Neural cell (in vitro differentiated cells): ENCODE data around the gene DPP6.

Experiments
- EP300 ChIP-seq: fragments of 450-650 bp; conservative IDR thresholded peaks from 2 replicates; pipeline ENCODE4 v1.6.1; 2014; ENCODE audit warnings: antibody characterized with exemption, mild to moderate bottlenecking, moderate library complexity; ENCODE audit not compliant: poor library complexity, severe bottlenecking
- EZH2 ChIP-seq: fragments of 200-600, 300-800 bp; shearing (Covaris generic), sonication (generic); IDR thresholded peaks from 2 replicates; pipeline ENCODE4 v1.6.1; 2014; ENCODE audit warnings: antibody characterized with exemption, low read length, borderline replicate concordance, mild to moderate bottlenecking; ENCODE audit not compliant: insufficient read depth, poor library complexity, severe bottlenecking
- POLR2AphosphoS5 ChIP-seq: IDR thresholded peaks from 2 replicates; pipeline ENCODE4 v1.6.1; 2012
- SMC3 ChIP-seq: fragments of 450-650 bp; conservative IDR thresholded peaks from 2 replicates; pipeline ENCODE4 v1.6.1; 2014; ENCODE audit warnings: antibody characterized with exemption, mild to moderate bottlenecking, moderate library complexity; ENCODE audit not compliant: poor library complexity
- TAF1 ChIP-seq: IDR thresholded peaks from 2 replicates; pipeline ENCODE4 v1.6.1; 2012; ENCODE audit warnings: low read depth
- TF ChIP-seq, protein P1 (sequence below): fragments of 450-650 bp; IDR thresholded peaks from 2 replicates; pipeline ENCODE4 v1.5.1; 2014; ENCODE audit warnings: antibody characterized with exemption, mild to moderate bottlenecking, moderate library complexity; ENCODE audit not compliant: poor library complexity, severe bottlenecking

DNA sequence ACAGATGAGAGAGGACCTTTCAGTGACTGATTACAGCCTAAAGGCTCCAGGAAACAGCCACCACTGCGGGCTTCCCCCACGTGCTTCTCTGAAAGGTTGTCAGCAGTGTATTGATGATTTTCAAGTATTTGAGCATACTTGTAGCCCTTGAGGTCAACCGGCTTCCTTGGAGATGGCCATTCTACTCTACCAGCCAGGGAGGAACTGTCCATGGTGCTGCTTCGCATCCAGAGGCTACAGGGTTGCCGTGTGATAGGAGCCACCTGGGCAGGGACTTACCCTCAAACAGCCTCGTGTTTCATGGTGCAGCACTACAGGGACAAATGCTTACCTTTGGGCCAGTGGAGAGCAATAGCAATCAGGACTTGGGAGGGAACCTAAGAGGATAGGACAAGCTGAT lies 179.5 kb downstream of the DPP6 start:
- TF ChIP-seq, protein P1, sequence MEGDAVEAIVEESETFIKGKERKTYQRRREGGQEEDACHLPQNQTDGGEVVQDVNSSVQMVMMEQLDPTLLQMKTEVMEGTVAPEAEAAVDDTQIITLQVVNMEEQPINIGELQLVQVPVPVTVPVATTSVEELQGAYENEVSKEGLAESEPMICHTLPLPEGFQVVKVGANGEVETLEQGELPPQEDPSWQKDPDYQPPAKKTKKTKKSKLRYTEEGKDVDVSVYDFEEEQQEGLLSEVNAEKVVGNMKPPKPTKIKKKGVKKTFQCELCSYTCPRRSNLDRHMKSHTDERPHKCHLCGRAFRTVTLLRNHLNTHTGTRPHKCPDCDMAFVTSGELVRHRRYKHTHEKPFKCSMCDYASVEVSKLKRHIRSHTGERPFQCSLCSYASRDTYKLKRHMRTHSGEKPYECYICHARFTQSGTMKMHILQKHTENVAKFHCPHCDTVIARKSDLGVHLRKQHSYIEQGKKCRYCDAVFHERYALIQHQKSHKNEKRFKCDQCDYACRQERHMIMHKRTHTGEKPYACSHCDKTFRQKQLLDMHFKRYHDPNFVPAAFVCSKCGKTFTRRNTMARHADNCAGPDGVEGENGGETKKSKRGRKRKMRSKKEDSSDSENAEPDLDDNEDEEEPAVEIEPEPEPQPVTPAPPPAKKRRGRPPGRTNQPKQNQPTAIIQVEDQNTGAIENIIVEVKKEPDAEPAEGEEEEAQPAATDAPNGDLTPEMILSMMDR, result no peak
- TF ChIP-seq POLR2AphosphoS5, result no peak
- no peak for TF ChIP-seq TAF1
- no peak for TF ChIP-seq SMC3
- no peak for TF ChIP-seq EP300
- TF ChIP-seq EZH2, result no peak
